CD14-positive monocyte (primary cell): Measurements from ENCODE around the gene RASA2. TPM values are rescaled to one million over a fixed set of nuclear protein-coding genes. Genes with fewer than 3 reads are reported as not detected.

ENCODE experiments used
- DNase-seq, 3 donors: peaks; one replicate each; pipeline ENCODE4 v3.0.0-alpha.2; 2011 to 2022
- H2AFZ ChIP-seq: 2 replicates; pipeline ENCODE4 v1.6.0; 2012; ENCODE audit warnings: mild to moderate bottlenecking, low read depth, low read length, inconsistent platforms; ENCODE audit not compliant: insufficient read depth, poor library complexity, severe bottlenecking
- H3K27ac ChIP-seq, 2 donors: 1 replicate in 1 of 2; 2 replicates in 1 of 2; pipeline ENCODE4 v1.5.1; 2012 to 2013; ENCODE audit warnings: low read length in 2 of 2, control low read depth in 1 of 2, inconsistent platforms in 1 of 2, low read depth in 1 of 2, mild to moderate bottlenecking in 1 of 2
- H3K27me3 ChIP-seq, 2 donors: one replicate each; pipeline versions ENCODE4 v1.6.0 to v1.6.1; 2011 to 2013; ENCODE audit warnings: low read length in 2 of 2; ENCODE audit not compliant: control insufficient read depth in 2 of 2, insufficient read depth in 2 of 2
- H3K36me3 ChIP-seq, 2 donors: replicated peaks in 1 of 2; 1 replicate in 1 of 2; 2 replicates in 1 of 2; pipeline versions ENCODE4 v1.5.1 to v1.6.1; 2012 to 2013; ENCODE audit warnings: low read length in 2 of 2, control low read depth in 1 of 2, inconsistent platforms in 1 of 2, mild to moderate bottlenecking in 1 of 2; ENCODE audit not compliant: insufficient read depth in 2 of 2, control insufficient read depth in 1 of 2
- H3K4me1 ChIP-seq, 2 donors: 1 replicate in 1 of 2; 2 replicates in 1 of 2; pipeline versions ENCODE4 v1.5.1 to v1.6.1; 2012 to 2013; ENCODE audit warnings: low read length in 2 of 2, control low read depth in 1 of 2, inconsistent platforms in 1 of 2, mild to moderate bottlenecking in 1 of 2, moderate library complexity in 1 of 2; ENCODE audit not compliant: insufficient read depth in 2 of 2, control insufficient read depth in 1 of 2
- H3K4me2 ChIP-seq: replicated peaks from 2 replicates; pipeline ENCODE3; 2012; ENCODE audit warnings: low read length, moderate library complexity, mild to moderate bottlenecking; ENCODE audit not compliant: poor library complexity, severe bottlenecking; ENCODE audit errors: extremely low read depth
- H3K4me3 ChIP-seq, 3 experiments: fragments of 200-600 bp in 1 of 3; sonication (generic) in 1 of 3; replicated peaks in 1 of 3; 1 replicate in 2 of 3; 2 replicates in 1 of 3; pipeline ENCODE4 v1.5.1; 2011 to 2013; ENCODE audit warnings: low read length in 3 of 3, mild to moderate bottlenecking in 3 of 3, control low read depth in 2 of 3, low read depth in 2 of 3, inconsistent platforms in 1 of 3, moderate library complexity in 1 of 3
- H3K79me2 ChIP-seq: 2 replicates; pipeline ENCODE4 v1.6.0; 2012; ENCODE audit warnings: mild to moderate bottlenecking, control low read depth, inconsistent platforms, low read length, moderate library complexity; ENCODE audit not compliant: insufficient read depth
- H3K9ac ChIP-seq: 2 replicates; pipeline ENCODE4 v1.6.0; 2017; ENCODE audit warnings: low read length, mild to moderate bottlenecking; ENCODE audit not compliant: insufficient read depth, poor library complexity, severe bottlenecking
- H3K9me3 ChIP-seq, 2 donors: replicated peaks in 1 of 2; 1 replicate in 1 of 2; 2 replicates in 1 of 2; pipeline versions ENCODE4 v1.5.1 to v1.6.1; 2012 to 2013; ENCODE audit warnings: low read length in 2 of 2, control low read depth in 1 of 2; ENCODE audit not compliant: control insufficient read depth in 1 of 2, insufficient read depth in 1 of 2
- H4K20me1 ChIP-seq: 2 replicates; pipeline ENCODE4 v1.6.0; 2012; ENCODE audit warnings: mild to moderate bottlenecking, low read length, control low read depth, moderate library complexity; ENCODE audit not compliant: insufficient read depth
- H3K27ac Mint-ChIP-seq, 7 donors: one replicate each; pipeline ENCODE4 v1.8.0; 2020; ENCODE audit warnings: mild to moderate bottlenecking in 7 of 7, mixed read lengths in 7 of 7, moderate library complexity in 6 of 7, inconsistent platforms in 2 of 7
- H3K27me3 Mint-ChIP-seq, 3 donors: one replicate each; pipeline ENCODE4 v1.8.0; 2021 to 2022; ENCODE audit warnings: low read depth in 3 of 3, mild to moderate bottlenecking in 3 of 3, mixed read lengths in 3 of 3, moderate library complexity in 3 of 3, inconsistent platforms in 1 of 3
- H3K36me3 Mint-ChIP-seq, 2 donors: one replicate each; pipeline ENCODE4 v1.8.0; 2020; ENCODE audit warnings: mixed read lengths in 2 of 2, inconsistent platforms in 1 of 2, mild to moderate bottlenecking in 1 of 2
- H3K4me1 Mint-ChIP-seq: one replicate; pipeline ENCODE4 v1.8.0; 2020; ENCODE audit warnings: mild to moderate bottlenecking, mixed read lengths
- H3K4me3 Mint-ChIP-seq, 2 donors: one replicate each; pipeline ENCODE4 v1.8.0; 2020; ENCODE audit warnings: mild to moderate bottlenecking in 2 of 2, mixed read lengths in 2 of 2, moderate library complexity in 1 of 2
- H3K9me3 Mint-ChIP-seq, 7 donors: one replicate each; pipeline ENCODE4 v1.8.0; 2020 to 2022; ENCODE audit warnings: mixed read lengths in 7 of 7, mild to moderate bottlenecking in 6 of 7, moderate library complexity in 6 of 7, inconsistent platforms in 2 of 7
- WGBS: methylation state at CpG from one replicate; pipeline ENCODE4 v1.1.5; 2013; ENCODE audit warnings: missing lambda C conversion rate; ENCODE audit not compliant: insufficient coverage; 5-methylcytosine and 5-hydroxymethylcytosine counted together
- intact Hi-C, 2 donors: fragments of 100-400 bp; cut with micrococcal nuclease; formaldehyde crosslinking; loops; one replicate each; pipeline versions ENCODE4 v1.15.0 to v1.15.1; 2023
- polyA plus RNA-seq, 3 donors: library from polyadenylated mRNA; depleted of rRNA in 1 of 3; unstranded in 2 of 3; stranded (reverse) in 1 of 3; fragments of 300-500 nt in 2 of 3; fragments of >200 nt in 1 of 3; fragmentation: Illumina TruSeq in 2 of 3; gene quantifications; 1 replicate in 2 of 3; 2 replicates in 1 of 3; pipeline ENCODE4 v1.2.3, GENCODE V29; 2012 to 2021
- TF ChIP-seq, protein P1 (sequence below): fragments of 200-600 bp; IDR thresholded peaks from one replicate; pipeline ENCODE4 v1.8.0; 2022; ENCODE audit warnings: antibody characterized with exemption, mild to moderate bottlenecking

Gene RASA2
- polyA plus RNA-seq, 3 donors: 7.0 to 13.5 (median 8.8) TPM

DNA sequence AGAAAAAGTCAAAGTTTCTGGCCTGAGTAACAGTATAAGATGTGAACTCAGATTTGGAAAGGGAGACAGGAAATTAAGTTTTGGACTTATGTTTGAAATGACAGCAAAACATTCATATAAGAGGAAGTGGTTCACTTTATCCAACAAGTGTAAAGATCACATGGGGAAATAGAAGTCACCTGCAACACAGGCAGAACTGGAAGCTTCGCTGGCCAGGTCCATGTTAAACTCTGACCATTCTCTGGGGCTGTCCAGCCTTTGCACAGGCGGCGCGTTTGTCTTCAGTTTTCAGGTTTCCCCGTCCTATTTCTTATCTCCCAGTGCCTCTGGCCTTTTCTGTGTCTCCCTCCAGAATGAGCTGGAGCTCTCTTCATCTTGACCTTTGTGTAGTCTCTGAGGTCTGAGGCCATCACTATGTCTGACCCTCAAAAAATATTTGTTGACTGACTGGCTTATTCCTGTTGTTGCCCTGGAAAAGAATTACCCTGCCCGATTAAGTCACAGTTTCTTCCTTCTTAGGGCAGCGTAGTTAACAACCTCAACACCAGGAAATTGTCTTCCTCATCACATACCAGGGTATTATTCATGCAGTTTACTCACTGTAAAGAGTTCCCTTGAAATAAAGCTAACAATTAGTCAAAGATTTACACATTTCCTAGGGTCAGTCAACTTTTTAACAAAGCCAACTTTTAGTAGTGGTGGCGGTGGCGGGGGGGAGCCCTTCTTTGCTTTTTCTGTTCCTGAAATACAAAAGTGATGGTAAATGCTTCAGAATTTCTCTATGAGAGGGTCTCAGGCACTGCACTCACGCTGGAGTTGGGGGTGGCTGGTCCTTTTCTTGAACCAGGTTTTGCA lies 959 bp upstream of the RASA2 start:
- peak overlapping the region; percentile 91 to 98 (median 97) for H3K27ac Mint-ChIP-seq
- peaks cover 30% of the 10 kb centered on the region for H4K20me1 ChIP-seq
- peak; percentile 51 to 83 (median 74) for DNase-seq
- H3K4me1 Mint-ChIP-seq: peaks cover 67% of the 10 kb centered on the region
- peaks cover 0 to 2% (median 0%) of the 10 kb centered on the region in 3 donors for H3K27me3 Mint-ChIP-seq
- peak overlapping the region; percentile 87 for H3K4me2 ChIP-seq
- no peaks in the 10 kb centered on the region for H3K27me3 ChIP-seq
- TF ChIP-seq, protein P1, sequence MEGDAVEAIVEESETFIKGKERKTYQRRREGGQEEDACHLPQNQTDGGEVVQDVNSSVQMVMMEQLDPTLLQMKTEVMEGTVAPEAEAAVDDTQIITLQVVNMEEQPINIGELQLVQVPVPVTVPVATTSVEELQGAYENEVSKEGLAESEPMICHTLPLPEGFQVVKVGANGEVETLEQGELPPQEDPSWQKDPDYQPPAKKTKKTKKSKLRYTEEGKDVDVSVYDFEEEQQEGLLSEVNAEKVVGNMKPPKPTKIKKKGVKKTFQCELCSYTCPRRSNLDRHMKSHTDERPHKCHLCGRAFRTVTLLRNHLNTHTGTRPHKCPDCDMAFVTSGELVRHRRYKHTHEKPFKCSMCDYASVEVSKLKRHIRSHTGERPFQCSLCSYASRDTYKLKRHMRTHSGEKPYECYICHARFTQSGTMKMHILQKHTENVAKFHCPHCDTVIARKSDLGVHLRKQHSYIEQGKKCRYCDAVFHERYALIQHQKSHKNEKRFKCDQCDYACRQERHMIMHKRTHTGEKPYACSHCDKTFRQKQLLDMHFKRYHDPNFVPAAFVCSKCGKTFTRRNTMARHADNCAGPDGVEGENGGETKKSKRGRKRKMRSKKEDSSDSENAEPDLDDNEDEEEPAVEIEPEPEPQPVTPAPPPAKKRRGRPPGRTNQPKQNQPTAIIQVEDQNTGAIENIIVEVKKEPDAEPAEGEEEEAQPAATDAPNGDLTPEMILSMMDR: no peak
- peak overlapping the region; percentile 79 to 87 for H3K4me3 Mint-ChIP-seq
- peaks cover 0 to 3% (median 0%) of the 10 kb centered on the region in 7 donors for H3K9me3 Mint-ChIP-seq
- H3K36me3 ChIP-seq: no peaks in the 10 kb centered on the region
- H3K9me3 ChIP-seq: no peaks in the 10 kb centered on the region
- H3K4me1 ChIP-seq: peaks cover 61 to 67% of the 10 kb centered on the region in 2 donors
- 14% methylated on average over 5 of the region's 10 CpGs for WGBS
- peak overlapping the region; percentile 84 to 88 for H3K27ac ChIP-seq
- no peak overlapping the region for H2AFZ ChIP-seq
- H3K4me3 ChIP-seq: peak overlapping the region; percentile 53 to 83 (median 82)
- intact Hi-C loops: loop anchor here in 1 of 2 donors (10.0 kb wide), 1 partner anchor 249 kb away; the partner anchor contains the start of gene RNF7
- H3K9ac ChIP-seq: no peak overlapping the region
- H3K36me3 Mint-ChIP-seq: peaks cover 12 to 21% of the 10 kb centered on the region in 2 donors
- H3K79me2 ChIP-seq: peaks cover 39% of the 10 kb centered on the region

DNA sequence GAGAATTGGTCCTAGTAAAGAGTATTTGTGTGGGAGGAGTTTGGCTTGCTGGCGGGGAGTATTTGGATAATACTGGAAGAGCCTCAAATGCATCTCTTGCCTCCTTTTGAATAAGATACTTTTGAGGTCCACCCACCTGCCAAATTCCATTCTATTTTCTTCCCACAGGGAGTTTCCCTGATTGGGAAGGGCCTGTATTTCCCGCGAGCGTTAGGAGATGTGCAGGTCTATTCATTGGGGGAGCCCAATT lies 406 bp upstream of the RASA2 start:
- TF ChIP-seq, protein P1: no peak
- no peak for DNase-seq
- Mint-ChIP-seq H3K27ac (peak overlapping the region; percentile 91 to 98 (median 97)), H3K27me3 (peaks cover 0 to 2% (median 0%) of the 10 kb centered on the region in 3 donors), H3K4me1 (peaks cover 71% of the 10 kb centered on the region), H3K4me3 (peak overlapping the region; percentile 79 to 87), H3K9me3 (peaks cover 0 to 3% (median 0%) of the 10 kb centered on the region in 7 donors), H3K36me3 (peaks cover 12 to 24% of the 10 kb centered on the region in 2 donors)
- Histone ChIP-seq H3K9ac (no peak overlapping the region), H3K27me3 (no peaks in the 10 kb centered on the region), H3K4me1 (peaks cover 61 to 72% of the 10 kb centered on the region in 2 donors), H3K9me3 (no peaks in the 10 kb centered on the region), H3K36me3 (no peaks in the 10 kb centered on the region), H4K20me1 (peaks cover 35% of the 10 kb centered on the region), H3K27ac (peak overlapping the region; percentile 58 to 88), H2AFZ (peak overlapping the region; percentile 67), H3K4me3 (peak overlapping the region; percentile 53 to 83 (median 82)), H3K4me2 (peak overlapping the region; percentile 87), H3K79me2 (peaks cover 45% of the 10 kb centered on the region)
- intact Hi-C loops: loop anchor here in 1 of 2 donors (10.0 kb wide), 1 partner anchor 248 kb away; the partner anchor contains the start of gene RNF7
- no CpG with 5 or more reads among the region's 4 CpGs for WGBS
